ENCODE data around the gene CA4.
"Not testable (repeated sequence)": the region's sequence is repeated elsewhere in the genome, so short reads cannot be mapped to it uniquely, and the experiment has no call there.

GRCh38 chr17:60174767-60175166 lies 25.0 kb downstream of the CA4 start:
- peak in 2 of 3 experiments; percentile 13 to 35 for TF ChIP-seq CTCF (IDR thresholded peaks at IDR 0.05)
- TF ChIP-seq POLR2A (IDR thresholded peaks at IDR 0.05; ENCODE audit: low read depth); EP300 (IDR thresholded peaks at IDR 0.05); POLR2AphosphoS5 (IDR thresholded peaks at IDR 0.05): not testable (repeated sequence)

Data from esophagus muscularis mucosa (tissue), 4 donors.